SU-DHL-6 (cell line): Measurements from ENCODE around the gene SEPHS2.

ENCODE experiments used
- H2AFZ ChIP-seq: fragments of 200-600 bp; sonication (generic); 2 replicates; pipeline ENCODE4 v1.6.1; 2014; ENCODE audit warnings: low read depth, mild to moderate bottlenecking, moderate library complexity, mixed read lengths, antibody characterized with exemption, low read length; ENCODE audit not compliant: severe bottlenecking
- H3F3A ChIP-seq: fragments of 200-600 bp; shearing (Covaris generic); 2 replicates; pipeline ENCODE4 v1.6.0; 2016; ENCODE audit warnings: antibody characterized with exemption, mild to moderate bottlenecking; ENCODE audit not compliant: insufficient read depth
- H3K27ac ChIP-seq: fragments of 200-600 bp; sonication (generic); 2 replicates; pipeline ENCODE4 v1.5.1; 2016; ENCODE audit warnings: low read depth, mild to moderate bottlenecking, low read length, moderate library complexity, mixed read lengths
- H3K27me3 ChIP-seq: fragments of 200-600 bp; sonication (generic), shearing (Covaris generic); 2 replicates; pipeline ENCODE4 v1.6.0; 2014; ENCODE audit warnings: mild to moderate bottlenecking, low read length
- H3K36me3 ChIP-seq: fragments of 200-600 bp; sonication (generic); 2 replicates; pipeline ENCODE4 v1.6.1; 2014; ENCODE audit warnings: mild to moderate bottlenecking, low read length, mixed read lengths
- H3K4me2 ChIP-seq: fragments of 300-600, 200-600 bp; shearing (Covaris generic), sonication (generic); 2 replicates; pipeline ENCODE4 v1.6.0; 2014; ENCODE audit warnings: low read length, low read depth, mild to moderate bottlenecking; ENCODE audit not compliant: poor library complexity, severe bottlenecking
- H3K4me3 ChIP-seq: fragments of 200-600 bp; sonication (generic); 2 replicates; pipeline ENCODE4 v1.5.1; 2014; ENCODE audit warnings: antibody characterized with exemption, low read length, mild to moderate bottlenecking, mixed read lengths; ENCODE audit not compliant: insufficient read depth, poor library complexity, severe bottlenecking
- H3K79me2 ChIP-seq: fragments of 200-600 bp; sonication (generic); 2 replicates; pipeline ENCODE4 v1.6.1; 2014; ENCODE audit warnings: mild to moderate bottlenecking, low read length, moderate library complexity; ENCODE audit not compliant: insufficient read depth
- H3K9ac ChIP-seq: fragments of 200-600 bp; sonication (generic); 2 replicates; pipeline ENCODE4 v1.7.0; 2014; ENCODE audit warnings: mild to moderate bottlenecking, low read length
- H3K9me2 ChIP-seq: fragments of 200-600 bp; sonication (generic); replicated peaks from 2 replicates; pipeline ENCODE4 v1.6.1; 2014; ENCODE audit warnings: low read length; ENCODE audit not compliant: insufficient read depth
- H3K9me3 ChIP-seq: fragments of 200-600 bp; sonication (generic); 2 replicates; pipeline ENCODE4 v1.6.1; 2014; ENCODE audit warnings: low read length, mixed read lengths; ENCODE audit not compliant: insufficient read depth
- H4K20me1 ChIP-seq: fragments of 200-600 bp; sonication (generic); 2 replicates; pipeline ENCODE4 v1.6.1; 2014; ENCODE audit warnings: low read depth, mild to moderate bottlenecking, antibody characterized with exemption, low read length, moderate library complexity, mixed read lengths
- EZH2phosphoT487 ChIP-seq: fragments of 200-600 bp; sonication (generic), shearing (Covaris generic); conservative IDR thresholded peaks from 2 replicates; pipeline ENCODE4 v1.6.1; 2018; ENCODE audit warnings: mild to moderate bottlenecking, antibody characterized with exemption, low read length, moderate library complexity, mixed read lengths
- TF ChIP-seq, protein P1 (sequence below): fragments of 200-600 bp; sonication (generic); IDR thresholded peaks from one replicate; pipeline ENCODE4 v1.5.1; 2017; ENCODE audit warnings: antibody characterized with exemption, mild to moderate bottlenecking, low read length, moderate library complexity; ENCODE audit not compliant: insufficient read depth, poor library complexity, severe bottlenecking

Gene SEPHS2

DNA sequence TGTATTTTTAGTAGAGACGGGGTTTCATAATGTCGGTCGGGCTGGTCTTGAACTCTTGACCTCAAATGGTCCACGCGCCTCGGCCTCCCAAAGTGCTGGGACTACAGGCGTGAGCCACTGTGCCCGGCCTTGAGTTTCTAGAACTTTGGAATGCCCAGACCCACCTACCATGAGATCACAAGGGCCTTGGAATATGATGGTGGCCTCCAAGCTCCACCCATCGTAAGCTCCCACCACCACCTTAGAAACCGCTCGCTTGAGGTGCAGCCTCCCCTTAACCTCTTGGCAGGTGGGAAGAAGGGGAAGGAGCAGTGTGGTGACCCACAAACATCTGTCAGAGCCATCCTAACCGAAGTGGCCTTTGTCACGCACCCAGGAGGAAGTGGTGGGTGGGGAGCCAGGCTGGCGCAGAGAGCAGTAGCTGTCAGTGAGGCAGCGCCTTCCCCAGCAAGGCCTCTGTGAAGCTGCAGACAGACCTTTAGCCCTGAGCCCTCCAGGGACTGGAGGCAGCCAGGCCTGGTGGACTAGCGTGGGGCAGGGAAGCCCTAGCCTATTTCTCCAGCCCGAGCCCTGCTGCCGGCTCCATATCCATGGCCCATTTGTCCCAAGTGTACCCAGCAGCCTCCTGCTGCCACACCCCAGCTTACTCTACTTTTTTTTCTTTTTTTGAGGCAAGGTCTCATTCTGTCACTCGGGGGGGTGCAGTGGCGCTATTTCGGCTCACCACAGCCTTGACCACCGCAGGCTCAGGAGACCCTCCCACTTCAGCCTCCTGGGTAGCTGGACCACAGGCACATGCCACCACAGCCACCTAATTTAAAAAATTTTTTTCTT, 13.1 kb upstream of the SEPHS2 start:
- Histone ChIP-seq H3K9ac (peak overlapping the region; percentile 71), H3K4me3 (peak overlapping the region; percentile 42), H3K27ac (peak overlapping the region; percentile 98), H3K9me3 (no peaks in the 10 kb centered on the region), H3F3A (peaks cover 95% of the 10 kb centered on the region), H3K4me2 (peak overlapping the region; percentile 72), H3K9me2 (no peaks in the 10 kb centered on the region), H2AFZ (no peak overlapping the region), H4K20me1 (no peaks in the 10 kb centered on the region), H3K27me3 (no peaks in the 10 kb centered on the region), H3K36me3 (no peaks in the 10 kb centered on the region), H3K79me2 (peaks cover 10% of the 10 kb centered on the region; the same call in 1 of the 2 replicates)
- TF ChIP-seq EZH2phosphoT487: no peak
- TF ChIP-seq, protein P1, sequence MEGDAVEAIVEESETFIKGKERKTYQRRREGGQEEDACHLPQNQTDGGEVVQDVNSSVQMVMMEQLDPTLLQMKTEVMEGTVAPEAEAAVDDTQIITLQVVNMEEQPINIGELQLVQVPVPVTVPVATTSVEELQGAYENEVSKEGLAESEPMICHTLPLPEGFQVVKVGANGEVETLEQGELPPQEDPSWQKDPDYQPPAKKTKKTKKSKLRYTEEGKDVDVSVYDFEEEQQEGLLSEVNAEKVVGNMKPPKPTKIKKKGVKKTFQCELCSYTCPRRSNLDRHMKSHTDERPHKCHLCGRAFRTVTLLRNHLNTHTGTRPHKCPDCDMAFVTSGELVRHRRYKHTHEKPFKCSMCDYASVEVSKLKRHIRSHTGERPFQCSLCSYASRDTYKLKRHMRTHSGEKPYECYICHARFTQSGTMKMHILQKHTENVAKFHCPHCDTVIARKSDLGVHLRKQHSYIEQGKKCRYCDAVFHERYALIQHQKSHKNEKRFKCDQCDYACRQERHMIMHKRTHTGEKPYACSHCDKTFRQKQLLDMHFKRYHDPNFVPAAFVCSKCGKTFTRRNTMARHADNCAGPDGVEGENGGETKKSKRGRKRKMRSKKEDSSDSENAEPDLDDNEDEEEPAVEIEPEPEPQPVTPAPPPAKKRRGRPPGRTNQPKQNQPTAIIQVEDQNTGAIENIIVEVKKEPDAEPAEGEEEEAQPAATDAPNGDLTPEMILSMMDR: no peak

DNA sequence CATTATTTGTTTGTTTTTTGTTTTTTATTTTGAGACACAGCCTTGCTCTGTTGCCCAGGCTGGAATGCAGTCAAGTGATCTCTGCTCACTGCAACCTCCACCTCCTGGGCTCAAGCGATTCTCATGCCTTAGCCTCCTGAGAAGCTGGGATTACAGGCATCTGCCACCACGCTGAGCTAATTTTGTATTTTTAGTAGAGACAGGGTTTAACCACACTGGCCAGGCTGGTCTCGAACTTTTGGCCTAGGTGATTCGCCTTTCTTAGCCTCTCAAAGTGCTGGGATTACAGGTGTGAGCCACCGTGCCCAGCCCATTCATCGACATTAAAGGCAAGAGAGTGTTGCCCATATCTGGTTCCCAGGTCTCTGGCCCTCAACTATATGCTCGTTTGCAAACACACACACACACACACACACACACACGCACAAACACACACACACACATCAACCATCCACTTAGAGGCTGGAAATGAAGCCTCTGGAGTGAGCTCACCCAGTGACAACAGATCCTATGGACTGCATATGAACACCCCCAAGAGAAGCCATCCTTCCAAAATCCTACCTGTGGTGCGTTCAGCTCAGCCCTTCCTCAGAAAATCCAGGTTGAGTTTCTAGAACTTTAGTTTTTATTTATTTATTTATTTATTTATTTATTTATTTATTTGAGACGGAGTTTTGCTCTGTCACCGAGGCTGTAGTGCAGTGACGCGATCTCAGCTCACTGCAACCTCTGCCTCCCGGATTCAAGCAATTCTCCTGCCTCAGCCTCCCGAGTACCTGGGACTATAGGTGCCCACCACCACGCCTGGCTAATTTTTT, 12.3 kb upstream of the SEPHS2 start:
- Histone ChIP-seq H3K27me3 (no peaks in the 10 kb centered on the region), H4K20me1 (no peaks in the 10 kb centered on the region), H3K9ac (peak overlapping the region; percentile 71), H3K79me2 (peaks cover 16% of the 10 kb centered on the region; the same call in 1 of the 2 replicates), H3K9me3 (no peaks in the 10 kb centered on the region), H3K9me2 (no peaks in the 10 kb centered on the region), H3K27ac (peak overlapping the region; percentile 98), H3K4me3 (no peak overlapping the region), H2AFZ (no peak overlapping the region), H3K36me3 (no peaks in the 10 kb centered on the region), H3F3A (peaks cover 95% of the 10 kb centered on the region), H3K4me2 (peak overlapping the region; percentile 72)
- TF ChIP-seq, protein P1: no peak
- TF ChIP-seq EZH2phosphoT487: no peak

DNA sequence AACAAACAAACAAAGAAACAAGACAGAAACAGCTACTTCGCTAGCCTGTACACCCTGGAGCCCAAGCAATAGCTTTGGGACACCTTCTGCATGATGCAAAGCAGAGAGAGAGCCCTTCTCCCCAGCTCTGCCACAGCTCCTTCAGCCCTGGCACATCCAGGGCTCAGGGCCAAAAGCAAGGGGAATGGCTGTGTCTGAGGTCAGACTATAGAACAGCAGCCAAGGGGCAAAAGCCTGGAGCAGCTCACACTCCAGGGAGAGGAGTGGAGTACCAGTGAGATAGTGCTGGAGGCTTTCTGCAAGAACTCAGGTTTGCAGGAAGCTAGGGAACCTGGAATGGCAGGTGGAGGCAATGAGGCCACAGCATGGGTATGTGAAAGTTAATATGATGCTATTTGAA, 11.6 kb upstream of the SEPHS2 start:
- Histone ChIP-seq H3F3A (peaks cover 95% of the 10 kb centered on the region), H4K20me1 (no peaks in the 10 kb centered on the region), H3K27ac (peak overlapping the region; percentile 98), H3K9me2 (no peaks in the 10 kb centered on the region), H3K4me2 (peak overlapping the region; percentile 72), H3K9ac (peak overlapping the region; percentile 71), H3K79me2 (peaks cover 16% of the 10 kb centered on the region; the same call in 1 of the 2 replicates), H2AFZ (no peak overlapping the region), H3K27me3 (no peaks in the 10 kb centered on the region), H3K36me3 (no peaks in the 10 kb centered on the region), H3K4me3 (no peak overlapping the region), H3K9me3 (no peaks in the 10 kb centered on the region)
- TF ChIP-seq EZH2phosphoT487: no peak
- TF ChIP-seq, protein P1: no peak
